ENCODE data around the gene MACROD2.

- TF ChIP-seq CTCF (IDR thresholded peaks at IDR 0.05; ENCODE audit: insufficient read depth, low read length, poor library complexity, severe bottlenecking) (no peak), EZH2phosphoT487 (conservative IDR thresholded peaks at IDR 0.05; ENCODE audit: low read length) (no peak)
Measured at GRCh38 chr20:14644306-14645097, 649.2 kb downstream of the MACROD2 start.
